AG10803 (cell line): ENCODE results near the gene TRAPPC10.

Experiments
- DNase-seq: peaks from one replicate; pipeline ENCODE4 v3.0.0; 2010; ENCODE audit warnings: low read depth
- H3K4me3 ChIP-seq: 2 replicates; pipeline ENCODE4 v1.5.1; 2011; ENCODE audit warnings: mild to moderate bottlenecking, low read length, control low read depth
- TF ChIP-seq, protein P1 (sequence below): conservative IDR thresholded peaks from 2 replicates; pipeline ENCODE4 v1.5.1; 2011; ENCODE audit warnings: mild to moderate bottlenecking, low read length, control low read depth, inconsistent platforms

TRAPPC10 gene

DNA sequence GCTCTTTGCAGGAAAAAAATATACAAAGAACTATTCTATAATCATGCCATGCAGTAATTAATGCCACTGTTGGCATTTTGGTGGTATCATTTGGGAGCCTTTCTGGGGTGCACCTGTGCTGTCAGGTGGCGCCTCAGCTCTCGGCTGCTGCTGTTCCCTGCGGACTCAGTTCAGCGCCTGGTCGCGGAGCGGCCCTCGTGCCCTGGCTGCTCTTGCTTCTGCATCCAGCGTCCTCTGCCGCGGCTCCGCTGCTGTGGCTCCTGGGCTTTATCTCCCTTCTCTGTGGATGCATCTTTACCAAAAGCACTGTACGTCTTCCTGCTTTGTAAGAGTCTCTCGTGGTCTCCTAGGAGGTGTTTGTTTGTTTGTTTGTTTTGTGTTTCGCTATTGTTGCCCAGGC is 60.0 kb downstream of the TRAPPC10 start:
- no peak overlapping the region for H3K4me3 ChIP-seq
- TF ChIP-seq, protein P1, sequence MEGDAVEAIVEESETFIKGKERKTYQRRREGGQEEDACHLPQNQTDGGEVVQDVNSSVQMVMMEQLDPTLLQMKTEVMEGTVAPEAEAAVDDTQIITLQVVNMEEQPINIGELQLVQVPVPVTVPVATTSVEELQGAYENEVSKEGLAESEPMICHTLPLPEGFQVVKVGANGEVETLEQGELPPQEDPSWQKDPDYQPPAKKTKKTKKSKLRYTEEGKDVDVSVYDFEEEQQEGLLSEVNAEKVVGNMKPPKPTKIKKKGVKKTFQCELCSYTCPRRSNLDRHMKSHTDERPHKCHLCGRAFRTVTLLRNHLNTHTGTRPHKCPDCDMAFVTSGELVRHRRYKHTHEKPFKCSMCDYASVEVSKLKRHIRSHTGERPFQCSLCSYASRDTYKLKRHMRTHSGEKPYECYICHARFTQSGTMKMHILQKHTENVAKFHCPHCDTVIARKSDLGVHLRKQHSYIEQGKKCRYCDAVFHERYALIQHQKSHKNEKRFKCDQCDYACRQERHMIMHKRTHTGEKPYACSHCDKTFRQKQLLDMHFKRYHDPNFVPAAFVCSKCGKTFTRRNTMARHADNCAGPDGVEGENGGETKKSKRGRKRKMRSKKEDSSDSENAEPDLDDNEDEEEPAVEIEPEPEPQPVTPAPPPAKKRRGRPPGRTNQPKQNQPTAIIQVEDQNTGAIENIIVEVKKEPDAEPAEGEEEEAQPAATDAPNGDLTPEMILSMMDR, result no peak
- DNase-seq, result no peak

DNA sequence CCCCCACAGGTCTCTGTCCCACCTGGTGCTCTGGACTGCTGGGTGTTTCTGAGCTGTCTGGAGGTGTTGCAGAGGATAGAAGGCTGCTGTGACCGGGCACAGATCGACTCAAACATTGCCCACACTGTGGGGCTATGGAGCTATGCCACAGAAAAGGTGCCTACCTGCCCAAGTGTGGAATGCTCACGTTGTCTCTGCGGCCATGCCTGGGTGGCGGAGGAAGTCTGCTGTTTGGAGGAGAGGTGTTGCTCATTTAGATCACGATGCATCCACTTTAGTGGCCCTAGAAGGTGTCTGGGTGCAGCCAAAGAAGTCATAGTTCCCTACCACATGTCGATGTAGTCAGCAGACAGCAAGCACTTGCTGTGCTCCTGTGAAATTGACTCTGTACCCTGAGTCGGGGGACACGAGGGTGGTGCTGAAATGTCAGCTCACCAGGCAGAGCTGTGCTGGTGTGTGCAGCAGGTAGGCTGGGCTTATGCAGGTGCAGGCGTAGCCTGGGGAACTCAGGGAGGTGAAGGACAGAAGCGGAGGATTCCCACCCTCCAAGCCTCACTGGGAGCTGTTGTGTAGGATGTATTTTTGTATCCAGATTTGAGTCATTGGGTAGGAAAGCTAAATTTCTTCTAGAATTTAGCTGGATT is 62.3 kb downstream of the TRAPPC10 start:
- DNase-seq, result no peak
- H3K4me3 ChIP-seq, result no peak overlapping the region
- TF ChIP-seq, protein P1, result no peak

GRCh38 chr21:44076316-44076715 is 64.2 kb downstream of the TRAPPC10 start:
- no peak overlapping the region for H3K4me3 ChIP-seq
- no peak for DNase-seq
- TF ChIP-seq, protein P1, result no peak

- TF ChIP-seq, protein P1, result no peak
- H3K4me3 ChIP-seq, result no peak overlapping the region
- DNase-seq, result no peak
Measured at GRCh38 chr21:44078411-44078981, 66.4 kb downstream of the TRAPPC10 start.

DNA sequence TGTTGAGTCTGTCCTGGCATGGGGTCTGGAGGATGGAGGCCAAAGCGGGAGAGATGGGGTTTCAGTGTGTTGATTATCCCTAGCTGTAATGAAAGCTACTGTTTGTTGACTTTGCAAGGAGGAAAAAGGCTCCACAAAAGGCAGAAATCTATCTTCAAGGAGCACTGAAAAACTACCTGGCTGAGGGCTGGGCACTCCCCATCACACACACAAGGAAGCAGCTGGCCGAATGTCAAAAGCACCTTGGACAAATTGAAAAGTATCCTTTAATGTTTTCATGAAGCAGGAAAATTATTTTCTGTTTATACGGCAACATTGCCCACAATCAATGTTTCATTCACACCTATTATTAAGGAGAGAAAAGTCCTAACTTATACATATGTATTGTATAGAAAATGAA is 67.3 kb downstream of the TRAPPC10 start:
- DNase-seq, result no peak
- no peak overlapping the region for H3K4me3 ChIP-seq
- TF ChIP-seq, protein P1, result no peak

GRCh38 chr21:44079846-44080245 is 67.7 kb downstream of the TRAPPC10 start:
- H3K4me3 ChIP-seq, result no peak overlapping the region
- DNase-seq, result no peak

More at GRCh38 chr21:44079846-44080245, 67.7 kb downstream of the TRAPPC10 start:
- TF ChIP-seq, protein P1, result no peak
